GM12874 (cell line): Measurements from ENCODE around the gene JPH2.

Experiments
- TF ChIP-seq, protein P1 (sequence below): IDR thresholded peaks from 2 replicates; pipeline ENCODE4 v1.5.1; 2011; ENCODE audit warnings: low read depth, mild to moderate bottlenecking, control low read depth, low read length, moderate library complexity; ENCODE audit not compliant: insufficient read depth

Gene JPH2

DNA sequence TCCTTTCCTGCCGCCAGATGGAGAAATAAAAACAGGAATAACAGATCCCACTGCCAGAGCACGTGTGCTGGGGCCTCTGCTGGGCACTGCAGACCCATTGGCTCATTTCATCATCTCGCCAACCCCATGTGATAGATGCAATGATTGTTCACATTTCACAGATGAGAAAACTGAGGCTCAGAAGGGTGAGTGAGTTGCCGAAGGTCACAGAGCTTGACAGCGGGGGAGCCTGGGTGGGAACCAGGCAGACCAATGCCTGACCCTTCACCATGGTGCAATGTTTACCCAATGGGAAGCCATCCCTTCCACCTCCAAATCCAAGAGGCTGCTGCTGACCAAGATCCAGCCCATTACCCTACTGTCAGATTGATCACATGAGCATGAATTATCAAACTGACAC, 105.1 kb downstream of the JPH2 start:
- TF ChIP-seq, protein P1, sequence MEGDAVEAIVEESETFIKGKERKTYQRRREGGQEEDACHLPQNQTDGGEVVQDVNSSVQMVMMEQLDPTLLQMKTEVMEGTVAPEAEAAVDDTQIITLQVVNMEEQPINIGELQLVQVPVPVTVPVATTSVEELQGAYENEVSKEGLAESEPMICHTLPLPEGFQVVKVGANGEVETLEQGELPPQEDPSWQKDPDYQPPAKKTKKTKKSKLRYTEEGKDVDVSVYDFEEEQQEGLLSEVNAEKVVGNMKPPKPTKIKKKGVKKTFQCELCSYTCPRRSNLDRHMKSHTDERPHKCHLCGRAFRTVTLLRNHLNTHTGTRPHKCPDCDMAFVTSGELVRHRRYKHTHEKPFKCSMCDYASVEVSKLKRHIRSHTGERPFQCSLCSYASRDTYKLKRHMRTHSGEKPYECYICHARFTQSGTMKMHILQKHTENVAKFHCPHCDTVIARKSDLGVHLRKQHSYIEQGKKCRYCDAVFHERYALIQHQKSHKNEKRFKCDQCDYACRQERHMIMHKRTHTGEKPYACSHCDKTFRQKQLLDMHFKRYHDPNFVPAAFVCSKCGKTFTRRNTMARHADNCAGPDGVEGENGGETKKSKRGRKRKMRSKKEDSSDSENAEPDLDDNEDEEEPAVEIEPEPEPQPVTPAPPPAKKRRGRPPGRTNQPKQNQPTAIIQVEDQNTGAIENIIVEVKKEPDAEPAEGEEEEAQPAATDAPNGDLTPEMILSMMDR, result no peak

DNA sequence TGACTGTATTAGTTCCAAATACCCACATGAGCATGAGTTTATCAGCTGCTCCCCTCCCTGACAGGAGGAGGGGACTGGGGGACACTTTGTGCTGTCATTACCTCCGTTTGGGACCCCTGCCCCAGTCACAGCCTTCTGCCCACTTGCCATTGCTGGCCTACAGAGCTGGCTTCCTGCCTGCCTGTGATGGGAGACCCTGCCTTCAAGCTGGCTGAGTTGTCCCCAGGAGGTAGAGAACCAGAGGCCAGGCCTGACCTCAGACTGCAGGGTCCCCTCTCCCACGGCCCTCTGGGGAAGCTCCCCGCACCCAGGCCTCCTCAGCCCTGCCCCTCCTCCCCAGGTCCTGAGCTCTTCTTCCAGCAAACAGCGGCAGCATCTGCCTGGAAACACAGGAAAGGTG, 105.5 kb downstream of the JPH2 start:
- TF ChIP-seq, protein P1, result no peak

DNA sequence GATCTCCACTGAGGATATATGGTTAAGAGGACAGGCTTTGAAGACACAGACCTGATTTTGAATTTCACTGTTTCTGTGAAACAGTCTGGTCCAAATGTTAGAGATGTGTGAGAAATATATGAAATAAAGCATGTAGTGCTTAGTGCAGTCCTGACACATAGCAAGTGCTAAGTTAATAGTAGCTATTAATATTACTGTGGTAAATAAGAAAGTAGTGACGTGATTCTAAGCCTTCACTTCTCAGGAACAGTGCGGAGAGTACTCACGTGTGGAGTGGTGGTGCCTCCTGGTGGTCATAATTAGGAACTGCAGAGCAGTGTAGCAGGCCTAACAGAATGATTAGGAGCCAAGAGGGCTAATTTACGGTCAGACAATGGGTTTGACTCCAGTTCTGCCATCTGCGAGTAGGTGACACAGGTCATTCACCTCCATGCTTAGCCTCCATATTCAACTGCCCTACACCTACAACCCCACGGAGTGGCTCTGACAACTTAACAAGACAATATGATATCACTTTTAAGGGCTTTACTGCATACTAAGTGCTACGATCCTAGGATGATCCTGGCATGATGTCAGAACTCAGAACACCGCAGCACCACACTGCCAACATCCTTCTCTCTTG, 106.2 kb downstream of the JPH2 start:
- TF ChIP-seq, protein P1, result peak; percentile 93

DNA sequence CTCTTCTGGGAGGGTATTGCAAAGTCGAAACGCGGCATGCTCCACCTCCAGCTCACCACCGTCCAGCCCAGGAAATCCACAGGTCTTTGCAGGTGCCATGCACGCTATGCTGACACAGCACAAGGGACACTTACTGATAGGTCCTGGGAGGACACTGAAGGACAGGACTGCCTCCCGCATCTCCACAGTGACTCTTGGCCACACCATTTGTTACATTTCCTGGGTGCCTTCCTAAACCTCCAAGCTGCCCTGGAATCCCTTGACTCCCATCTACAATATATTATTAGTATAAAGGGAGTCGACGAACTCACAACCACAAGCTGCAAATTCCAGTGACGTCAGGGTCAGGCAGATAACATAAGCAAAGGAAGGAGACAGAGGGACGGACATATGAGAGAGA, 106.9 kb downstream of the JPH2 start:
- TF ChIP-seq, protein P1, result no peak

DNA sequence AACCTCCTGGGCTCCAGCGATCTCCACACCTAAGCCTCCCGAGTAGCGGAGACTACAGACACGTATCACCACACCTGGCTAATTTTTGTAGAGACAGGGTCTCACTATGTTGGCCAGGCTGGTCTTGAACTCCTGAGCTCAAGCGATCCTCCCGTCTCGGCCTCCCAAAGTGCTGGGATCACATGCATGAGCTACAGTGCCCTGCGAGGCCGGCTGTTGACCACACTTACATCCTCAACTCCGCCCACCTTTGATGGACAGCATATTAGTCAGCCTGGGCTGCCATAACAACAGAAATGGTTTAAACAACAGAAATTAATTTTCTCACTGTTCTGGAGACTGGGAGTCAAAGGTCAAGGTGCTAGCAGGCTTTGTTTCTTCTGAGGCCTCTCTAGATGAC, 107.7 kb downstream of the JPH2 start:
- TF ChIP-seq, protein P1, result no peak

DNA sequence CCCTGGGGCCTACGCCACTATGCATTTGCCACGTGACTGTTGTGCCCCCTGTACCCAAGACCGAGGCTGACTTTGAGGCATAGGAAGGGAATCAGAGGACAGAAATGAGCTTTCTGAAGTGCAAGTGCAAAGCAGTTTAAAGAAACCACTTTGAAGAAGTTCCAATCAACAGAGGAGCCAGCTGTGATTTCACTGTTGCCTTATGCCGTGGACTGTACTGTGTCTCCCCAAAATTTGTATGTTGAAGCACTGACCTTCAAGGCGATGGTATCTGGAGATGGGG, 111.1 kb downstream of the JPH2 start:
- TF ChIP-seq, protein P1, result no peak

DNA sequence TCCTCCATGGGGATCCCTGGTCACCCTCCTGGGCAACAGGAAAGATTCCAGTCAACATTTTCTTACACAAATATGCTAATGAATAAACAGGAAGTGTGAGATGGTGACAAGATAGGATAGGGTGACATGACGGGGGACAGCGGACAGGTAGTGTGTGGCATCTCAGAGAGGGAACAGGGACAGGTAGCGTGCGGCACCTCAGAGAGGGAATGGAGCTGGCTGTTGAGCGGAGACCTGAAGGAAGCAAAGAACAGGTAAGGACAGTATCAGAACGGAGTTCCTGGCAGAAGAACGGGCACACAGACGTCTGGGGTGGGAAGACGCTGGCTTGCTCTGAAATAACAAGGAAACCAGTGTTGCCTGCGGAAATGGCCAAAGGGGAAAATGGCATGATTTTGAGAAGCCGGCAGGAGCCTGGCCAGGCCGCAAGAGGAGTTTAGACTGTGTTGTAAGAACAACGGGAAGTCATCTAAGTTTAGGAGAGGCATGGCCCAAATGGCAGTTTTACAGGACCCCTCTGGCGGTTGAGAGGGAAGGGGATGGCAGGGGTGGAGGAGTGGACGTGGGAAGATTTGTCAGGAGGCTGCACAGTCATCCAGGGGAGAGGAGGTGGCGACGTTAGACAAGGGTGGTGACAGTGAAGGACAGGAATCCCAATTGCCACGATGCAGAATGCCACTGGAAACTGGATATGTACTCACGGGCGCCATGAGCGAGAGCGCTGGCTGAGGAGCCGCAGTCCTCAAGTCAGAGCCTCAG, 111.6 kb downstream of the JPH2 start:
- TF ChIP-seq, protein P1, result no peak
